ENCODE results near the gene RS1. TPM values are rescaled to one million over a fixed set of nuclear protein-coding genes. Genes with fewer than 3 reads are reported as not detected.

Gene RS1
- total and polyA plus RNA-seq, 7 donors: not detected

DNA sequence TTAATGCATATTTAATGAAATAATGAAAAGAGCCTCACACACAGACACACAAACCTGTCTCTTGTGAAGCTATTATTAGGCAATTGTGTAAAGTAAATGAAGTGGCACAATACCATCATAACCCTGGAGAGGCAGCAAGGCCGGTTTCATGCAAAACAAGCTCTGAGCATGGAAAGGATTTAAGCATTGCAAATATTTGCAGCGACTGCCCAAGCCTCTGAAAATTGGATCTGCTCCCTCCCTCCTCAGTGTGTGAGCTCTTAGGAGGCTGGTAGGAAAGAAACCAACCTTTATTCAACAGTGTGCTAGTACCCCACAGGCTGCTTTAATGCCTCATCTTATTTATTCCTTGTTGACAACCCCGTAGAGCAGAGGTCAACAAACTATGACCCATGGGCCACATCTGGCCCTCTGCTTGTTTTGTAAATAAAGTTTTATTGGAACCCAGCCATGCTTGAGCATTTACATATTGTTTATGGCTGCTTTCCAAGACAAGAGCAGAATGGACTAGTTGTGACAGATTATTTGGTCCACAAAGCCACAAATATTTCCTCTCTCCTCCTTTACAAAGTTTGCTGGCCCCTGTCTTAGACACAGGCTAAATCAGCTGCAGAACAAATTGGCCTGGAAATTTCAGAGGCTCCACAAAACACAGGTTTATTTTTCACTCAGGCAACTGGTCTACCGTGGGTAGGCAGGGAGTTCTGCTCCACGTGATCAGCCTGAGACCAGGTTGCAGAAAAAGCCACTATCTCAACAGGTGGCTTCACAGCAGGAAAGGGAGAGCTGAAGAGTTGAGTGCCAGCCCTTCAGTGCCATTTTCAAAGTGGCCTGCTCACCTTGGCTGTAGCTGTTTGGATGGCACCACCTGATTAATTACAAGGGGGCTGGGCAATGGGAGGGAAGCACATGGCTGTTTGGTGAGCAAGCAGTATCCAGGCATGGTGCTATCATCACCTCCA is 16.8 kb downstream of the RS1 start:
- TF ChIP-seq, protein P1, sequence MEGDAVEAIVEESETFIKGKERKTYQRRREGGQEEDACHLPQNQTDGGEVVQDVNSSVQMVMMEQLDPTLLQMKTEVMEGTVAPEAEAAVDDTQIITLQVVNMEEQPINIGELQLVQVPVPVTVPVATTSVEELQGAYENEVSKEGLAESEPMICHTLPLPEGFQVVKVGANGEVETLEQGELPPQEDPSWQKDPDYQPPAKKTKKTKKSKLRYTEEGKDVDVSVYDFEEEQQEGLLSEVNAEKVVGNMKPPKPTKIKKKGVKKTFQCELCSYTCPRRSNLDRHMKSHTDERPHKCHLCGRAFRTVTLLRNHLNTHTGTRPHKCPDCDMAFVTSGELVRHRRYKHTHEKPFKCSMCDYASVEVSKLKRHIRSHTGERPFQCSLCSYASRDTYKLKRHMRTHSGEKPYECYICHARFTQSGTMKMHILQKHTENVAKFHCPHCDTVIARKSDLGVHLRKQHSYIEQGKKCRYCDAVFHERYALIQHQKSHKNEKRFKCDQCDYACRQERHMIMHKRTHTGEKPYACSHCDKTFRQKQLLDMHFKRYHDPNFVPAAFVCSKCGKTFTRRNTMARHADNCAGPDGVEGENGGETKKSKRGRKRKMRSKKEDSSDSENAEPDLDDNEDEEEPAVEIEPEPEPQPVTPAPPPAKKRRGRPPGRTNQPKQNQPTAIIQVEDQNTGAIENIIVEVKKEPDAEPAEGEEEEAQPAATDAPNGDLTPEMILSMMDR (IDR thresholded peaks at IDR 0.05): no peak
- Histone ChIP-seq H3K36me3 (ENCODE audit: insufficient read depth in 1 of 2, low read depth in 1 of 2) (no peaks in the 10 kb centered on the region), H3K27ac (no peak overlapping the region), H3K4me1 (no peaks in the 10 kb centered on the region), H3K9me3 (no peaks in the 10 kb centered on the region), H3K4me3 (no peak overlapping the region), H3K27me3 (ENCODE audit: insufficient read depth in 3 of 3, low read length in 2 of 3) (no peaks in the 10 kb centered on the region)
- DNase-seq (no peak), ATAC-seq (no peak)
- intact Hi-C loops (cut with DNase I): no loop called here
- WGBS, 3 donors: 34 to 41% (median 34%) methylated on average over 5 of the region's 5 CpGs

DNA sequence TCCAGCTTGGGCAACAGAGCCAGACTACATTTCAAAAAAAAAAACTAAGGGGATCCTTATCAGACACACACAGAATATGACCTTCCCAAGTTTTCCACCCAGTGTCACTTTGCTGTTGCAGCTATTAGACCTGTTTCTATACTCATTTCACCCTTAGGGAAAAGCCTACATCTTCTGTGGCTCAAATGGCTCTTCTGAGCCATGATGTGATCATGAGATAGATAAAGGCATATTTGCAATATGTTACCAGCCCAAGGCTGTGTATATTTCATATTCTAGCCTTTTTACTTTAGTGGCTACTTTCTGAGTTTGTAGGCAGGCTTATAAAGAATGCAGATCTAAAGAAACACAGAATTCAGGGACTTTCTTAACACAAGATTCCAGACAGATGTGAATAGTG is 19.3 kb downstream of the RS1 start:
- no peak for ATAC-seq
- TF ChIP-seq, protein P1 (IDR thresholded peaks at IDR 0.05): no peak
- Histone ChIP-seq H3K4me3 (no peak overlapping the region), H3K27ac (no peak overlapping the region), H3K4me1 (no peaks in the 10 kb centered on the region), H3K36me3 (ENCODE audit: insufficient read depth in 1 of 2, low read depth in 1 of 2) (no peaks in the 10 kb centered on the region), H3K9me3 (no peaks in the 10 kb centered on the region), H3K27me3 (ENCODE audit: insufficient read depth in 3 of 3, low read length in 2 of 3) (no peaks in the 10 kb centered on the region)
- intact Hi-C loops (cut with DNase I): no loop called here
- DNase-seq: no peak

DNA sequence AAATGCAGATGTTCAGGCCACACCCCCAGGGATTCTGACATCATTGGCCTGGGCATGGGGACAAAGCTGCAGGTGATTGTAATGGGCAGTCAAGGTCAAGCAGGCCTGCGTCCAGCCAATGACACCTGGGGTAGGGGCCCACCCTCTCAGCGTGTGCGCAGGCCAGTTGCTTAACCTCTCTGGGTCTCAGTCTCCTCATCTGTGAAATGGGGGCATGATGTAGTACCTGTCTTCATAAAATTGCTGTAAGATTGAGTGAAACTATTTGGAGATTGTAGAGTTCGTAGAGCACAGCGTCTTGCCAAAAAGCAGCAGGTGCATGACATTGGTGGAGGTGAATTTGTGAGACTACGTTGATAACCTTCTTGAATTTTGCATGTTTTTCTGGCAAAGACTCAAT is 21.2 kb downstream of the RS1 start:
- DNase-seq (no peak), ATAC-seq (no peak)
- Histone ChIP-seq H3K4me1 (no peaks in the 10 kb centered on the region), H3K36me3 (ENCODE audit: insufficient read depth in 1 of 2, low read depth in 1 of 2) (no peaks in the 10 kb centered on the region), H3K4me3 (no peak overlapping the region), H3K27ac (no peak overlapping the region), H3K9me3 (no peaks in the 10 kb centered on the region), H3K27me3 (ENCODE audit: insufficient read depth in 3 of 3, low read length in 2 of 3) (no peaks in the 10 kb centered on the region)
- intact Hi-C loops (cut with DNase I): no loop called here
- 80 to 97% (median 86%) methylated on average over 6 of the region's 6 CpGs for WGBS, 3 donors
- TF ChIP-seq, protein P1 (IDR thresholded peaks at IDR 0.05): no peak

DNA sequence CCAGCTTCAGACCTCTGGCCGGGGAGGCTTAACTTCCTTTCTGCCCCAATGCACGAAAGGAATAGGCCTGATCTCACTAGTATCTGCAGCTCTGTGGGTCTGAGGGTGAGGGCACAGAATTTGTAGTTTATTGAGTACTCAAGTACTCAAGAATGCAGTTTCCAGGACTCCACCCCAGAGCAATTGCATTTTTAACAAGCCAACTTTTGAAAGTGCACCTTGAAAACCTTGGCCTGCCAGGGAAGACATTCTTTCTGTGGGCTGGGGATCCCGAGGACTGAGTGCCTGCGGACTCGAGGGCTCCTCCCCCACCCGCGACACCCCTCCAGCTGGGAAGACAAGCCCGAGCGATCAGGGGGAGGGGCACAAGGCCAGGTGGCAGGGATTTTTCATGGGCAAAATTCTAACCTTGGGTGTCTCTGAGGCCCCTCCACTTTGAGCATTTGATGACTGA is 22.4 kb downstream of the RS1 start:
- ATAC-seq (no peak), DNase-seq (no peak)
- Histone ChIP-seq H3K36me3 (ENCODE audit: insufficient read depth in 1 of 2, low read depth in 1 of 2) (no peaks in the 10 kb centered on the region), H3K27me3 (ENCODE audit: insufficient read depth in 3 of 3, low read length in 2 of 3) (no peaks in the 10 kb centered on the region), H3K4me1 (no peaks in the 10 kb centered on the region), H3K4me3 (no peak overlapping the region), H3K9me3 (no peaks in the 10 kb centered on the region), H3K27ac (no peak overlapping the region)
- 39 to 67% (median 53%) methylated on average over 6 to 9 of the region's 9 CpGs for WGBS, 3 donors
- intact Hi-C loops (cut with DNase I): no loop called here
- TF ChIP-seq, protein P1 (IDR thresholded peaks at IDR 0.05): no peak
